IPS-18a (cell line): ENCODE data around the gene SOAT2.

Source experiments
- H3K27ac ChIP-seq: one replicate; pipeline ENCODE4 v1.5.1; 2013; ENCODE audit warnings: low read length
- H3K27me3 ChIP-seq: one replicate; pipeline ENCODE4 v1.6.1; 2013; ENCODE audit warnings: mild to moderate bottlenecking, low read length; ENCODE audit not compliant: control insufficient read depth, insufficient read depth
- H3K36me3 ChIP-seq: one replicate; pipeline ENCODE4 v1.6.1; 2013; ENCODE audit warnings: low read depth, low read length; ENCODE audit not compliant: control insufficient read depth
- H3K4me1 ChIP-seq: one replicate; pipeline ENCODE4 v1.6.1; 2013; ENCODE audit warnings: low read depth, low read length; ENCODE audit not compliant: control insufficient read depth
- H3K4me3 ChIP-seq: one replicate; pipeline ENCODE4 v1.5.1; 2013; ENCODE audit warnings: low read length
- H3K9ac ChIP-seq: one replicate; pipeline ENCODE4 v1.6.1; 2013; ENCODE audit warnings: mild to moderate bottlenecking, low read length, moderate library complexity
- H3K9me3 ChIP-seq: one replicate; pipeline ENCODE4 v1.6.1; 2013; ENCODE audit warnings: low read depth, low read length; ENCODE audit not compliant: control insufficient read depth

SOAT2 gene

DNA sequence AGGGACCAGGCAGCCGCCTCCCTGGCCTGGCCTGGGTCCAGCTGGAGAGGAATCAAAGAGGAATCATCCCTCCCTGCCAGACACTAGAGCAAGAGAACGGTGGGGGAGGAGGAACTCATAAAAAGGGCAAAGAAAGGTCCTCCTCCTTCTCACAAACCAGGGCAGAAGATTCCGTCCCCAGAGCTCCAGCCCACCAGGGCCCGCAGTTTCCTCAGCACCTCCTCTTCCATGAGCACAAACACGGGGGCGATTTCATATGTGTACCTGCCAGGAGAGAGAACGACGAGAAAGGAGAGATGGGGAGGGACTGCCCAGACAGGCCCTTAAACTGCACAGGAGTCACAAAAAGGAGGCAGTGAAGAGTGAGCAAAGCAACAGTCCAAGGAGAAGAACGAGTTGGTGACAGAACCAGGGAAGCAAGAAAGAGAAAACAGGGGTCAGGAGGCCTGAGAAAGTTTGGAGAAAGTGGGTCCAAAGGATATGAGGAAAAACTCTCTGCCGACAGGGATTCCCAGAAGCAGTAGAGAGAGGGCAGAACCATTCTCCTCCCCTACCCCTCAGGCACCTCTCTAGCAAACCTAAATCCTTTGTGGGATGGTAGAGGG, 68.5 kb downstream of the SOAT2 start:
- no peaks in the 10 kb centered on the region for H3K9me3 ChIP-seq
- peaks cover 50% of the 10 kb centered on the region for H3K27me3 ChIP-seq
- H3K36me3 ChIP-seq, result no peaks in the 10 kb centered on the region
- no peak overlapping the region for H3K4me3 ChIP-seq
- peaks cover 7% of the 10 kb centered on the region for H3K4me1 ChIP-seq
- H3K27ac ChIP-seq, result no peak overlapping the region
- H3K9ac ChIP-seq, result no peak overlapping the region

GRCh38 chr12:53172352-53172751, 69.1 kb downstream of the SOAT2 start:
- Histone ChIP-seq H3K27me3 (peaks cover 55% of the 10 kb centered on the region), H3K9me3 (no peaks in the 10 kb centered on the region), H3K27ac (no peak overlapping the region), H3K4me1 (peaks cover 7% of the 10 kb centered on the region), H3K9ac (no peak overlapping the region), H3K36me3 (no peaks in the 10 kb centered on the region), H3K4me3 (no peak overlapping the region)

DNA sequence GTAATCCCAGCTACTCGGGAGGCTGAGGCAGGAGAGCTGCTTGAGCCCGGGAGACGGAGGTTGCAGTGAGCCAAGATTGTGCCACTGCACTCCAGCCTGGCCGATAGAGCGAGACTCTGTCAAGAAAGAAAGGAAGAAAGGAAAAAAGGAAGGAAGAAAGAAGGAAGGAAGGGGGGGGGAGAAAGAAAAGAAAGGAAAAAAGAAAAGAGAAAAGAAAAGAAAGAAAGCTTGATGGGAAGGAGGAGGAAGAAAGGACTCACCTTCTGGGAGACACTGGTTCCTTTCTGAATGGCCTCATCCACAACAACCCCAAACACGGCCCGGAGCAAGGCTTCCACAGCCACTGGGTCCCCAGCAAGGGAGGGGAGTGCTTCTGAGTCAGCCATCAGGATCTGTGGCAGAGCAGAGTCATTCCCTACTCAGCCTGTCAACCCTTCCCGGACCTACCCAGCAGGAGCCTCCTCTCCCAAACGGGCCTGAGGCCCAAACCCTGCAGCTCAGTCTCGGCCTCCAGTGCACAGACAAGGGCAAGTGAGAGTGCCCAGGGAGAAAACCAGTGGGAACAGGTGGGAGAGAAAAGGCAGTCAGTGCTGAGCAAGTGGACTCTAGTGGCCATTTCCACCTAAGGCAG, 69.9 kb downstream of the SOAT2 start:
- Histone ChIP-seq H3K9ac (no peak overlapping the region), H3K4me3 (no peak overlapping the region), H3K36me3 (no peaks in the 10 kb centered on the region), H3K4me1 (peaks cover 7% of the 10 kb centered on the region), H3K27ac (no peak overlapping the region), H3K27me3 (peaks cover 64% of the 10 kb centered on the region), H3K9me3 (no peaks in the 10 kb centered on the region)
